ENCODE data around the gene FGF21. TPM values are rescaled to one million over a fixed set of nuclear protein-coding genes. Genes with fewer than 3 reads are reported as not detected.

FGF21 gene
- total RNA-seq, 1 donor from 2014 or later: not detected

Other genes with a start within 250 kb of the FGF21 start
- gene LMTK3, start 243.7 kb upstream of the FGF21 start, total RNA-seq: 2.0 and 3.1 TPM in 2 replicates
- not detected in 2 replicates for gene SULT2B1, start 203.4 kb upstream of the FGF21 start, total RNA-seq
- gene SPACA4, start 148.8 kb upstream of the FGF21 start, total RNA-seq: not detected in 2 replicates
- gene FAM83E, start 140.4 kb upstream of the FGF21 start, total RNA-seq: 7.3 TPM in 2 replicates
- 1,774 and 1,780 TPM in 2 replicates for gene RPL18, start 136.3 kb upstream of the FGF21 start, total RNA-seq
- 40.8 and 44.1 TPM in 2 replicates for gene SPHK2, start 136.0 kb upstream of the FGF21 start, total RNA-seq
- 8.5 and 9.1 TPM in 2 replicates for gene DBP, start 118.1 kb upstream of the FGF21 start, total RNA-seq
- 13.0 and 13.9 TPM in 2 replicates for gene CA11, start 109.3 kb upstream of the FGF21 start, total RNA-seq
- 0.44 and 0.54 TPM in 2 replicates for gene NTN5, start 82.5 kb upstream of the FGF21 start, total RNA-seq
- not detected in 2 replicates for gene FUT2, start 59.6 kb upstream of the FGF21 start, total RNA-seq
- 1.4 and 1.7 TPM in 2 replicates for gene MAMSTR, start 35.8 kb upstream of the FGF21 start, total RNA-seq
- 0.44 and 0.88 TPM in 2 replicates for gene RASIP1, start 14.9 kb upstream of the FGF21 start, total RNA-seq
- 0.37 TPM in 1 of 2 replicates, not detected in the other for gene IZUMO1, start 8.6 kb upstream of the FGF21 start, total RNA-seq
- gene FUT1, start 2.9 kb upstream of the FGF21 start, total RNA-seq: 0.54 and 0.57 TPM in 2 replicates
- gene BCAT2, start 55.5 kb downstream of the FGF21 start, total RNA-seq: 93.3 and 93.6 TPM in 2 replicates
- 0.57 and 0.64 TPM in 2 replicates for gene HSD17B14, start 81.0 kb downstream of the FGF21 start, total RNA-seq
- 1.4 and 1.9 TPM in 2 replicates for gene PLEKHA4, start 113.1 kb downstream of the FGF21 start, total RNA-seq
- 53.1 and 53.7 TPM in 2 replicates for gene PPP1R15A, start 116.9 kb downstream of the FGF21 start, total RNA-seq
- not detected in 2 replicates for gene TULP2, start 143.2 kb downstream of the FGF21 start, total RNA-seq
- gene NUCB1, start 144.8 kb downstream of the FGF21 start, total RNA-seq: 117 and 122 TPM in 2 replicates
- gene DHDH, start 178.2 kb downstream of the FGF21 start, total RNA-seq: not detected in 2 replicates
- 292 and 295 TPM in 2 replicates for gene BAX, start 199.4 kb downstream of the FGF21 start, total RNA-seq
- 651 and 662 TPM in 2 replicates for gene FTL, start 209.8 kb downstream of the FGF21 start, total RNA-seq
- 71.2 and 77.1 TPM in 2 replicates for gene GYS1, start 237.8 kb downstream of the FGF21 start, total RNA-seq
- 172 and 175 TPM in 2 replicates for gene RUVBL2, start 238.4 kb downstream of the FGF21 start, total RNA-seq

All from activated T-helper 1 cell treated with anti-CD3 and anti-CD28 coated beads, Interleukin-12 subunit alpha, Interleukin-12 subunit beta, Interleukin-2, Interleukin-4 antibody, amounts not matched to agents 30 ng/mL and 10 ng/mL and 1 ng/mL, durations not matched to agents 14 hours and 24 hours and 36 hours (primary cell).